NCI-H2081 (cell line): ENCODE data around the gene TALDO1.
"Not testable (repeated sequence)": the region's sequence is repeated elsewhere in the genome, so short reads cannot be mapped to it uniquely, and the experiment has no call there.

Experiments used
- DNase-seq, 2 experiments: peaks; one replicate each; lab custom pipeline; 2025; lab: John Stamatoyannopoulos, UW

The TALDO1 gene

DNA sequence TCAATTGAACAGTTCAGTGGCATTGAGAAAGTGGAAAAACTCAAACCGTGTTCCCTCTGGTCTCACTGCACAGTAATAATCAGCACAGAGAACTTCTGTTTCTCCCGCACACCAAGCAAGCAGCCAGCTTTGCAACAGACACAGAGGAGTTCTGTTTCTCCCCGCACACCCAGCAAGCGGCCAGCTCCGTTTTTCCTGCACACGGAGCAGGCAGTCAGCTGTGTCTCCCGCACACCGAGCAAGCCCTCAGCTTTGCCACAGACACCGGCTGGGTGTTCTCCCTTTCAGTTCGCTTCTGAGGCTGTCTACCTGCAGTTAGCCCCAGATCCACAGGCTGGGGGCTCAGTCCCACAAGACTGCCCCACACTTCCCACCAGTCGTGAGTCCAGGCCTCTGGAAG is 9.9 kb upstream of the TALDO1 start:
- DNase-seq = no peak

DNA sequence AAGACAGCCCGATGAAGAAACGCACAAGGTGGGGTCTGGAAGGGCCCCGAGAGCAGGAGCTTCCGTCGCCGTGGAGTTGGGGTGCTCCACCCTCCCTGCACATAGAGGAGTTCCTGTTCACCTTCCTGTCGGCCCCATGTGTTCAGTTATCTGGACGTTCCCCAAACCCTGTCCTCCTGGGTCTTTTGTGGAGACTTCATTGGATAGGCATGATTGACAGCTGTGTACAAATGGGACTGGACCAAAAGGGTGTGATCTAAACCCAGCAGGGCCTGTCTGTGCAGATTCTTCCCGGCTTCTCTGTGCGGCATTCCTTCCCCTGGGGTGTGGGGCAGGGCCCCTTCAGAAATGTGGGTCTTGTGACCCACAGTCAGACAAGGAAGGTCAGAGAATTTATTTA is 9.4 kb upstream of the TALDO1 start:
- not testable (repeated sequence) for DNase-seq

DNA sequence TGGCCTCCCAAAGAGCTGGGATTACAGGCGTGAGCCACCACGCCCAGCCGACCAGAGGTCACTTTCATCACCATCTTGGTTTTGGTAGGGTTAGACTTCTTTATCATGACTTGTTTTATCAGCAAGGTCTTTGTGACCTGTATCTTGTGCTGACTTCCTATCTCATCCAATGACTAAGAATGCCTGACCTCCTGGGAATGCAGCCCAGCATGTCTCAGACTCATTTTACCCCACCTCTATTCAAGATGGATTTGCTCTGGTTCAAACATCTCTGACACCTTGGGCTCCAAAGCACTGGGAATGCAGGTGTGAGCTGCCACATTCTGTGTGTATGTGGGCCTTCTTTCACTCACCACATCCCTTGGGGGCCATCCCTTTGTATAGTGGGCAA is 5.1 kb upstream of the TALDO1 start:
- no peak for DNase-seq

DNA sequence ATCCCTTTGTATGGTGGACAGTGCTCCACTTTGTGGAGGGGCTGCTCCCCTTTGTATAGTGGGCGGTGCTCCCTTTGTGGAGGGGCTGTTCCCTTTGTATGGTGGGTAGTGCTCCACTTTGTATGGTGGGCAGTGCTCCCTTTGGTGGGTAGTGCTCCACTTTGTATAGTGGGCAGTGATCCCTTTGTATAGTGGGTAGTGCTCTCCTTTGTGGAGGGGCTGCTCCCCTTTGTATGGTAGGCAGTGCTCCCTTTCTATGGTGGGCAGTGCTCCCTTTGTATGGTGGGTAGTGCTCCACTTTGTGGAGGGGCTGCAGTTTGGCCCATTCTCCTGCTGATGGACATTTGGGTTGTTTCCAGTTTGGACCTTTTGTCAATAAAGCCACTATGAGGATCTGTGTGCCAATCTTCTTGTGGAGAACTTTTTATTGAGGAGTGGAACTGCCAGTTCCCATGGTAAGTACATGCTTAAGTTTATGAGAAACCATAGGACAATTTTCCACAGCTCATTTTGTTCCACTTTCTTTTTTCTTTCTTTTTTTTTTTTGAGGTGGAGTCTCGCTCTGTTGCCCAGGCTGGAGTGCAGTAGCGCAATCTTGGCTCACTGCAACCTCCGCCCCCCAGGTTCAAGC is 4.6 kb upstream of the TALDO1 start:
- no peak for DNase-seq

DNA sequence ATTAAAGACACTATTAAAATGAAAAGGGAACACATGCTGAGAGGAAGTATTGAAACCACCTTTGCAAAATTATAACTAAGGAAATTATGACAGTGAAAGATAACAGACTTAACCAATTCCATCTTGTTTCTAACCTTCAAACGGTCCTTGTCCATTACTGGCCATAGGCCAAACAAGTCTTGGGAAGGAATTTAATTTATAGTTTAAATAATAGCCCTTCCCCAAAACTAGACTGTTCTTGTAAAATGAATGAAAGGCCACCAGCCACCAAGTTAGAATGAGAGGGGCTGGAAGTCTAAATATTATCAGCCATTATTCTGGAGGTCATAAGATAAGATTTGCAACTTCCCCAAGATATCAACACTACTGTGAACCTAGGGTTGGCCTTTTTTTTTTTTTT is 1.8 kb upstream of the TALDO1 start:
- no peak for DNase-seq

DNA sequence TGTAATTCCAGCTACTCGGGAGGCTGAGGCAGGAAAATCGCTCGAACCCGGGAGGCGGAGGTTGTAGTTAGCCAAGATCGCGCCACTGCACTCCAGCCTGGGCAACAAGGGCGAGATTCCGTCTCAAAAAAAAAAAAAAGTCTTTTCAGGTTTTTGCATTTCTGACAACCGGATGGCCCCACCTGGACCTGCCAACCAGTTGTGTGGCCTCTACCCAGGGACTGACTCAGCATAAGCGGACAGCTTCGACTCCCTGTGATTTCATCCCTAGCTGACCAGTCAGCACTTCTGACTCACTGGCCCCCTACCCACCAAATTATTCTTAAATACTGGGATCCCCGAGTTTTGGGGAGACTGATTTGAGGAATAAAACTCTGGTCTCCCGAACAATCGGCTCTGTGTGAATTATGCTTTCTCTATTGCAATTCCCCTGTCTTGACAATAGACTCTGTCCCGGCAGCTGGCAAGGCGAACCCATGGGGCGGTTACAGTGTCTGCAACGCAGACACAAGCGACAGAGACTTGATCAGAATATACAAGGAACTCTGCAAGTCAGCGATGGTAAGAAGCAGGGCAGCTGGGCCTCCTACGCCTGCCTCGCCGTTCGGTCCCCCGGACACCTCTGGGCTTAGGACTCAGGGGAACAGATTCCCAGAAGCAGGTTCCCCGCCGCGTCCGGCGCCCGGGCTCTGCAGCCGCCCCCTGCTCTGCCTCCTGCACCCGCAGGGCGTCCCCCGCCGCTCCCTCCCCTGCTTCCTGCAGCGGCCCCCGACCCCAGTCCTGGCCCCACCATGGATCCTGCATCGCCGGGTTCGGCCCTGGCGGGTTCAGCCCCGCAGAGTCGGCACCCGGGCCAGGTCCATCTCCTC is 741 bp upstream of the TALDO1 start:
- DNase-seq = peak in 1 of 2 experiments; percentile 71

DNA sequence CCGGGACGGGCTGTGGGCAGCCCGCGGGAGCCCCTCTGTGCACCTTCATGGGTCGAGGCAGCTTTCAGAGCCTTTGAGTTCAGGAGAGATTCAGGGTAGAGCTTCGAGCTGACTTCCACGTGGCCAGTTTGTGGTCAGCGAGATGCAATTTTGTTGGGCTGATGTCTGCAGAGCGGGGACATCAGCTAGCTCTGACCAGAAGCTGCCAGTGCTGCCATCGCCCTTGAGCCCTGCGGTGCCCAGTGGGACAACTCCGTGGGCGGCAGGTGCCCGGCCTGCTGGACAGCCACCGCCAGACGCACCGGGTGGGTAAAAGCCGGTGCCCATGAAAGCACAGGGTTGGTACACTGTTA is 719 bp downstream of the TALDO1 start:
- DNase-seq = peak in 1 of 2 experiments; percentile 11

DNA sequence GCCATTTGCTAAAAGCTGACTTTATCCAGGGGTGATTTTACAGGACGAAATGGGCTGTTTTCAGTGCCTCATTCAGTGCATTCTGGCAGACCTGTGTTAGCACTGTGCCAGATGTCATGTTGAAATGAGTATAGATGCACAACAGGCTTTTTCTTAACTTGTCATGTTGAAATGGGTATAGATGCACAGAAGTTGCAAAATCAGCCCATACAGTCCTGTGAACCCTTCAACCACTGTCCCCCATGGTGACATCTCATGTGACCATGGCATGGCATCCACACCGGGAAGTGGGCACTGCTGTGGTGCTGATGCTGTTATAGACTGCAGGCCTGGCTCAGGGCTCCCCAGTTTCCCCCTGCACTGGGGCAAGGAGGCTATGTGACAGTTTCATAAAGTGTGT is 2.5 kb downstream of the TALDO1 start:
- no peak for DNase-seq

DNA sequence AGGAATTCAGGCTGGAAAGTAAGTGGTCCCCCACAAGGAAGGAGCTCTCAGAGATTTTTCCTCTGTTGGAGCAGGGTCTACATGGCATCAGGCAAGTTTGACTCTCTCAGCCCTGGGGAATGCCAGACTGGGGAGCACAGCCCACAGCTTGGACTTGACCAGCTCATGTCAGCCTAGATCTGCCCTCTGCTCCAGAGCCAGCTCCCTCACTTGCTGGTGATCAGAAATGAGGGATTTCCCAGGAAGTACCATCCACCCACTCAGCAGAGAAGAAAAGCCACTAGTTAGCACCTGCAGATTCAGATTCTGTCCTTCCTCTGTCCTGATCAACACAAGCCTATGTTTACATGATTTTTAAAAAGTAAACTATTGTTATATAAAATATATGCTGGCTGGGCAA is 13.0 kb downstream of the TALDO1 start:
- DNase-seq = no peak

DNA sequence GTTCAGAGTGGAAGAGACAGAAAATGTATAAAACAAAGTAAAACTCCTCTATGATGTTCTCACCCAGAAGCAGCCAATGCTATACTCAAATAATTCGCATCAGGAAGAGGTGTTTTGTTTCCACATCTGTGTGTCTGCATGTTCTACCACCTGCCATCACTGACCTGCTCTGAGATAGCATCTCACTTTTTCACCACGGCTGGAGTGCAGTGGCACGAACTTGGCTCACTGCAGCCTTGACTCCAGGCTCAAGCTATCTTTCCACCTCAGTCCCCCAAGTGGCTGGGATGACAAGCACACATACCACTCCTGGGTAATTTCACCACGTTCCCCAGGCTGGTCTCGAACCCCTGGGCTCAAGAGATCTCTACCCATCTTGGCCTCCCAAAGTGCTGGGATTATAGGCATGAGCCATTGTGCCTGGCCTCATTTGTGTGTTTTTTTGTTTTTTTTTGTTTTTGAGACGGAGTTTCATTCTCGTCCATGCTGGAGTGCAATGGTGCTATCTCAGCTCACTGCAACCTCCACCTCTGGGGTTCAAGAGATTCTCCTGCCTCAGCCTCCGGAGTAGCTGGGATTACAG is 14.4 kb downstream of the TALDO1 start:
- DNase-seq = no peak

DNA sequence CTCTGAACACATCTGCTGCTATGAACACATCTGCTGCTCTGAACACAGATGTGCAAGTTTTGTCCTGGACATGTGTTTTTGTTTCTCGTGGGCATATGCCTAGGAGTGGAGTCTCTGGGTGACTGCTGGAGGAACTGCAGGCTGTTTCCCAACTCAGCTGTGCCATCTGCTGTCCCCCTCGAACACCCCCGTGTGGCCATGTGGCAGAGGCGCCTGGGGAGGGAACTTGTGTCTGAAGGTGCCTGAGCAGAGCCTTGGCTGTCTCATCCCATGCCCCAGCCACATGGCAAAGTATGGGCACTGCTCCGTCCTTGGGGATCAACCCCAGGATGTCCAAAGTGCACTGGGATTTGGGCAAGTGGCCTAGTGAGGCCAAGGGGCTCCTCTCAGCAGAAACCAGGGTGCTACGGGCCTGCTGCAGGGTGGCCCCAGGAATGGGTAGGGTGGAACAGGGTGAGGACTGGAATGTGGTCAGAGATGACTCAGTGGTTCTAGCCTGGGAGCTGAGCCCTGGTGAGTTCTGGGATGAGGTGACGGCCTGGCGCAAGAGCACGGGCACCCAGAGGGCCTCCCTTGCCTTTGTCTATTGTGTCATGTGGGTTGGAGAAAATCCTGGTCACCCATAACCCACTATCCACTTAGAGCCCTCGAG is 15.3 kb downstream of the TALDO1 start:
- peak in 1 of 2 experiments; percentile 32 for DNase-seq

DNA sequence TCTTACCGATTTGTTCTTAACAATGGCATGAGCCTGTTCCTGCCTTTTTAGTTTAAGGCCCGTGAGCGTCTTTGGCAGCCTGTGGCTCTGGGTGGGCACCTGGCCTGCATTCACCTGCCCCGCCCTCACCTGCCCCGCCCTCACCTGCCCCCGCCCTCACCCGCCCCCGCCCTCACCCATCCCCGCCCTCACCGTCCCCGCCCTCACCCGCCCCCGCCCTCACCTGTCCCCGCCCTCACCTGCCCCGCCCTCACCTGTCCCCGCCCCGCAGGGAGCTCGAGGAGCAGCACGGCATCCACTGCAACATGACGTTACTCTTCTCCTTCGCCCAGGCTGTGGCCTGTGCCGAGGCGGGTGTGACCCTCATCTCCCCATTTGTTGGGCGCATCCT is 15.8 kb downstream of the TALDO1 start:
- peak; percentile 28 to 50 for DNase-seq

DNA sequence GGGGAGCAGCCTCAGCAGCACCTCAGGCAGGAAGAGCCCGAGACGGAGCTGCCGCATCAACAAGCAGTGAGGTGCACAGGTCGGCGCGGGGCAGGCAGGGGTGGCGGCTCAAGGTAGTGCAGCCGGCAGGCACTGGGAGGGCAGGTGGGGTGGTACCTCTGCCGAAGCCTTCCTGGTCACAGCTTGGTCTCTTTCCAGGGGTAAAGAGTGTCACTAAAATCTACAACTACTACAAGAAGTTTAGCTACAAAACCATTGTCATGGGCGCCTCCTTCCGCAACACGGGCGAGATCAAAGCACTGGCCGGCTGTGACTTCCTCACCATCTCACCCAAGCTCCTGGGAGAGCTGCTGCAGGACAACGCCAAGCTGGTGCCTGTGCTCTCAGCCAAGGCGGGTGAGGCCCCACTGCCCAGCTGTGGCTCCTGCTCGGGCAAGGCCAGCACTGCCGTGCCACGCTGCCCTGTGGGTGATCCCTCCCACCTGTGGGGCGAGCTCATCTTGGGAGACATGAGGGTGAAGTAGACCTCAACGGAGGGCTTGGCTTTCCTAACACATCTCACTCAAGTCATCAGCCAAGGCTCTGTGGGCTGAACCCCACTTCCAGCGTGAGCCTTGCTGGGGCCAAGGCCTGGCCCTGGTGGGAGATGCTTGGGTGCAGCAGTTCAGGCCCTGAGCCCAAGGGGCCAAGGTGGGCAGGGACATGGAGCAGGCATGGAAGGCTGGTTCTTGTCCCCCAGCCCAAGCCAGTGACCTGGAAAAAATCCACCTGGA is 16.5 kb downstream of the TALDO1 start:
- DNase-seq = no peak

DNA sequence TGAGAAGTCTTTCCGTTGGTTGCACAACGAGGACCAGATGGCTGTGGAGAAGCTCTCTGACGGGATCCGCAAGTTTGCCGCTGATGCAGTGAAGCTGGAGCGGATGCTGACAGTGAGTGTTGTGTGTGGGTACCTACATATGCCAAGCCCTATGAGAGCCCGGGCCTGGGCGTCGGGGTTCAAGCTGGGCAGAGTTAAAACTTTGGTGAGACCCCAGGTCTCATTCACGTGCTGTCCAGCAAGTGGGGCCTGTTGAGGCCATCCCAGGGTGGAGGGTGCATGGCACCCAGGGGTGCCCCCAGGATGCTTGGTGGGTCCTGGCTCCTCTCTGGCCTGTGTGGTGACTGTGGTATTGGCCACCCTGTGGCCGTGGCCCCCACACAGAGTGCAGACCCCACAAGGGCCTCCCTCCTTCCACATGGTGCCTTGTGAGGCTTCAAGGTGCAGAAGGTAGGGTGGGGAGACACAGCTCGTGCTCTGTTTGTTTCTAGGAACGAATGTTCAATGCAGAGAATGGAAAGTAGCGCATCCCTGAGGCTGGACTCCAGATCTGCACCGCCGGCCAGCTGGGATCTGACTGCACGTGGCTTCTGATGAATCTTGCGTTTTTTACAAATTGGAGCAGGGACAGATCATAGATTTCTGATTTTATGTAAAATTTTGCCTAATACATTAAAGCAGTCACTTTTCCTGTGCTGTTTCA is 17.2 kb downstream of the TALDO1 start:
- no peak for DNase-seq

DNA sequence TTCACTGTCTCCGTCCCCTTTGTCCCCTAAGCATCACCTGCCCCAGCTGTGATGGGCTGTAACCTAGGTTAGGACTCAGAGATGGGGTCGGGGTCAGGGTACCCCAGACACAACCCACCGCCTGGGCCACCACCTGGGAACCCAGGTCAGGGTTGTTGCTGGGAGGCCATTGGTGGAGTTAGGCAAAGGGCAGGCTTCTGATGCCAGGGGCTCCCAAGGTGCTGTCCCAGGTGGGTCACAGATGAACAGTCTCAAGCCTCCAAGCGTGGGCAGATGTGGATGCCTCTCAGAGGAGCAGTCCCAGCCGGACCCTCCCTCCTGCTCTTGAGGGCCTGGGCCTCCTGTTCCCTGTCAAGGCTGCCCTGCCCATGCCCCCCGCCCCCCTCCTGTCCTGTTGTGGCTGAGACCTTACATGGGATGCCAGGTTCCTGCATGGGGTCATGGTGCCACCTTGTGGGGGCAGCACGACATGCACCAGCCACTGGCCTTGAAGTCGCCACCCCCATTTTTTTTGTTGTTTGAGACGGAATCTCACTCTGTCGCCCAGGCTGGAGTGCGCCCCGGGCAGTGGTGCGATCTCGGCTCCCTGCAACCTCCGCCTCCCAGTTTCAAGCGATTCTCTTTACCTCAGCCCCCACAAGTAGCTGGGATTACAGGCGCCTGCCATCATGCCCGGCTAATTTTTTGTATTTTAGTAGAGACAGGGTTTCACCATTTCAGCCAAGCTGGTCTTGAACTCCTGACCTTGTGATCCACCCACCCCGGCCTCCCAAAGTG is 17.9 kb downstream of the TALDO1 start:
- DNase-seq = peak; percentile 33 to 41

DNA sequence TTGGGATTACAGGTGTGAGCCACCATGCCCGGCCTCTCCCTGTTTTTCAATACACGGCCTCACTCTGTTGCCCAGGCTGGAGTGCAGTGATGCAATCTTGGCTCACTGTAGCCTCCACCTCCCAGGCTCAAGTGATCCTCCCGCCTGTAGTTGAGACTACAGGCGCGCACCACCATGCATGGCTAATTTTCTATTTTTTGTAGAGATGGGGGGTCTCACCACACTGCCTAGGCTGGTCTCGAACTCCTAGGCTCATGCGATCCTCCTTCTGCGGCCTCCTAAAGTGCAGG is 18.5 kb downstream of the TALDO1 start:
- DNase-seq = no peak

DNA sequence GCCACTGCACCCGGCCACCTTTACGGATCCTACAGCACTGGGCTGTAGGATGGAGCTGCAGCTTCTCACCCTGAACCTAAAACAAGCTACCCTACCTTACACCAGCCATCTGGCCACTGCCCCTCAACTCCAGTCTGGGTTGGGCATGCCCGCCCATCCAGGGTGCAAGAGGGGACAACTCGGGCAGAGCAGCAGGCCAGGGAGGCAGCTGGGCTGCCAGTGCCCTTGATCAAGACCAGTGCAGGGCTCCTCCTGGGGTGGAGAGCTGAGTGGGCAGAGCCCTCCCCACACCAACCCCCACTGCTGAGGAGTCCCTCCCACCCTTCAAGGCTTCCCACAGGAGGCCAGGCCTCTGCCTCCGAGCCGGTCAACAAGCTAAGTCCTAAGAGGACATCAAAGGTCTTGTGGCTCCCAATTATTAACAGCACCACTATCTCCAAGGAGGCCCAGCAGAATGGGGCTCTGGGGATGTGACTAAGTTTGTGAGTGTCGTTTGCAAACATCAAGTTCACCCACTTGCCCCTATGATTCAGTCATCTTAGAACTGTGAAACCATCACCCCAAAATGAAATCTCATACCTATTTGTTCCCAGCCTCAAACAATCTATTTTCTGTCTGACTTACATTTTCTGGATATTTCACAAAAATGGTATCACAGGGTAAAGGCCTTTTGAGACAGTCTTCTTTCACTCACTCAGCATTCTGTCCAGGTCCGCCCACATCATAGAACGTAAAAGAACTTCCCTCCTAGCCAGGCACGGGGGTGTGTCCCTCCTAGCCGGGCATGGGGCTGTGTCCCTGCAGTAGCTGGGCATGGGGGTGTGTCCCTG is 19.1 kb downstream of the TALDO1 start:
- DNase-seq = no peak

DNA sequence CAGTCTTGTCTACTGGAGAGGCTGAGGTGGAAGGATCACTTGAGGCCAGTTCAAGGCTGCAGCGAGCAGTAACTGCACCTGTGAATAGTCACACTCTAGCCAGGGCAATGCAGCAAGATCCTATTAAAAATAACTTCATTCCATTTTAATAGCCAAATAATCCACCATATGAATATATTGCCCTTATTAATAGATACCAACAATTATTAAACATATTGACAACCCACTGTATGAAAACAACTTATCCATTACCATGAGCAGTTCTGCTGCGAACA is 19.6 kb downstream of the TALDO1 start:
- no peak for DNase-seq

DNA sequence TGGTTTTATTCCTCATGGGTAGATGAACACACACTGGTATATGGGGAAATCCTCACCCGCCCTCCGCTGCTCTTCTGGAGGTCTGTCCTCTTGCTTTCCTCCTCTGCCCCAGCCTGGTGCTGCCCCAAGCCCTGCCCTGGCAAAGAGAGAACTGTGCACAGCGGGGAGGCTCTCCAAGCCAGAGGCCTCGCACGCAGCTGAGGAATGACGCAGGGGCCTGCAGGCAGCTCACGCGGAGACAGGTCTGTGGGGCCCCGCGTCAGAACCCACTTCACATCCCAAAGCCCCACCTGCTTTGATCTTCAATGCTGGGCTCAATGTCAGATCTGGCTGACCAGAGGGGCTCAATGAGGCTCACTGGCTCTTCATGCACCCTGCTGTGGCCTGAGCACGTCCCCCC is 20.0 kb downstream of the TALDO1 start:
- no peak for DNase-seq
